GM18520 (cell line): ENCODE measurements around the gene KLK12.
"Not testable (repeated sequence)": the region's sequence is repeated elsewhere in the genome, so short reads cannot be mapped to it uniquely, and the experiment has no call there.

Source experiments
- ATAC-seq: cut with Tn5 transposase; IDR thresholded peaks from one replicate; pipeline ENCODE4 v1.9.1; 2021; ENCODE audit not compliant: unreplicated experiment

The KLK12 gene

GRCh38 chr19:51016798-51017683, 17.8 kb downstream of the KLK12 start:
- ATAC-seq: no peak

- no peak for ATAC-seq
Observed at GRCh38 chr19:51015691-51016267, 19.0 kb downstream of the KLK12 start.

DNA sequence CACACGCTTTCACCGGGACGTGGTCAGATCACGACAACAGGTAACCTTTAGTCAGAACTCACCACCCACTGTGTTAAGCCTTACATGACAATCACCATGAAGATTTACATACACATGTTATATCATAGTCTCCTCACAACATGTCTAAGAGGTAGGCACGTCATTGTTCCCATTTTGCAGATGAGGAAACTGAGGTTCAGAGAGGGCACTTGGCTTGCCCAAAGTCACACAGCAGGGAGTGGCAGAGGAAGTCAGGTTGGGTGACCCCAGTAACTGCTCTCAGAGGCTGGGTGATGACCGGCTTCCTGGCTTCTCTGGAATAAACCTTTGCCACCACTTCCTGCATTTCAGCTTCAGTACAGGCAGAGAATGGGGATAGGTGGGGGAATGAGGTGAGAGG, 20.6 kb downstream of the KLK12 start:
- ATAC-seq: no peak

GRCh38 chr19:51012661-51013190, 22.1 kb downstream of the KLK12 start:
- ATAC-seq: no peak

DNA sequence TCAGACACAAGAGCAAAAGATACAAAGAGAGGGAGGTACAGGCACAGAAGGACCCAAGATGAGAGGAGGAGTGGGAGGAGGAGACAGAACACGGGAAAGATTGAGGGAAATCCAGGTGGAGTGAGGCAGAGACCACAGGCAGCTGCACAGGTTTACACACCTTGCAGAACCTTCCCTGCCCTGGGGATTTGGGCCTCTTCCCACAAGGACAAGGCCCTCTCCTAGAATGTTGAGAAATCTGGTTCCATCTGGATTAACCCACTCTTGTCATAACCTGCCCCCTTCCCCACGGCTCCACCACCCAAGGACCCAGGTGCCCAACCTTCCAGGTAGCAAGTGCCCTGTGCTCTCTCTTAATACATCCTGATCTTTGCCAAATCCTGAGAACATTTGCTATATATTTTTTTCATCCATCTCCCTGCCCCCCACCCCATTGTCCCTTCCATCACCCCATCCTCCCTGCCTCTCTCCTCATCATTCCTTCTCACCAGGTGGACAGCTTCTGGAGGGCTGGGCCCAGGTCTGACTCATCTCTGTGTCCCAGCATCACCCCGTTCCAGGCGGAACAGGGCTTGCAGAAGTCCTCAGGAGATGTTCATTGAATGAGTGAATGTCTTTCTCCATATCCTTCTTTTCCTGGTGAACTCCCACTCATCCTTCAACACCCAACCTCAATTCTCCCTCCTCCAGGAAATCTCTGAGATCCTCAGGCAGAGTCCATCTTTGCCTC, 24.6 kb downstream of the KLK12 start:
- ATAC-seq: no peak

GRCh38 chr19:51009061-51009891, 25.5 kb downstream of the KLK12 start:
- no peak for ATAC-seq

DNA sequence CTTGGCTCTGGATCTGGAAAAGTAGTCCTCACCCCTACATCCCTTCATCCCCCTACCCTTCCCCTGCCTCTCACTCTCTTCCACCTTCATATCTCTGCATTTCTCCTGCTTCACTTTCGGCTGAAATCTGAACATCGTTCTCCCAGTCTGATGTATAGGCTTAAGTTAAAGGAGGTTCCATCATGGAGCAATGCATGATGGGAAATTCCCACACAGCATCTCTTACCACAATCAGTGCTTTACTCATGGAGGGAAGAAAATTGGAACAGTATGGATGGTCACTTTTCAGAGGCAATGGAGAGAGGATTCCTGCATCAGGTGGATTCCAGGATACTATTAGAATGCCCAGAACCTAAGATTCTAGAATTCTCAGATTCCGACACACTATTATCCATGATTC, 27.3 kb downstream of the KLK12 start:
- ATAC-seq: no peak

DNA sequence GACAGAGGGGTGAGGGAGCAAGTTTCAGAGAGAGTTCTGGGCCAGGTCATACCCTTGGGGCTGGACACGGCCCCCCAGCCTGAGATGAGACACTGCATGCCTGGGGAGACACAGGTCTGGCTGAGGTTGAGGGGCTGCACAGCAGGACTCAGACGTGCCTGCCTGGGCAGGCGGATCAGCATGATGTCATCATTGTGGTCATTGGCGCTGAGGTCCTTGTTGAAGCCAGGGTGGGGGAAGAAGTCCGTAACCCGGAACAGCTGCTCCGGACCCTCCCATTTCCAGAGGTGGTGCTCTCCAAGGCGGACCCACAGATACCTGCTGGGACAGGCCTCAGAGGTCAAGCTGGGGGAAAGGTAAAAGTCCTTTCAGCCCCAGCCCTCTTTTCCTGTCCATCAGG, 28.4 kb downstream of the KLK12 start:
- ATAC-seq: no peak

- ATAC-seq: no peak
Observed at GRCh38 chr19:51005248-51005647, 29.6 kb downstream of the KLK12 start.

GRCh38 chr19:51003316-51003715, 31.5 kb downstream of the KLK12 start:
- ATAC-seq: no peak

DNA sequence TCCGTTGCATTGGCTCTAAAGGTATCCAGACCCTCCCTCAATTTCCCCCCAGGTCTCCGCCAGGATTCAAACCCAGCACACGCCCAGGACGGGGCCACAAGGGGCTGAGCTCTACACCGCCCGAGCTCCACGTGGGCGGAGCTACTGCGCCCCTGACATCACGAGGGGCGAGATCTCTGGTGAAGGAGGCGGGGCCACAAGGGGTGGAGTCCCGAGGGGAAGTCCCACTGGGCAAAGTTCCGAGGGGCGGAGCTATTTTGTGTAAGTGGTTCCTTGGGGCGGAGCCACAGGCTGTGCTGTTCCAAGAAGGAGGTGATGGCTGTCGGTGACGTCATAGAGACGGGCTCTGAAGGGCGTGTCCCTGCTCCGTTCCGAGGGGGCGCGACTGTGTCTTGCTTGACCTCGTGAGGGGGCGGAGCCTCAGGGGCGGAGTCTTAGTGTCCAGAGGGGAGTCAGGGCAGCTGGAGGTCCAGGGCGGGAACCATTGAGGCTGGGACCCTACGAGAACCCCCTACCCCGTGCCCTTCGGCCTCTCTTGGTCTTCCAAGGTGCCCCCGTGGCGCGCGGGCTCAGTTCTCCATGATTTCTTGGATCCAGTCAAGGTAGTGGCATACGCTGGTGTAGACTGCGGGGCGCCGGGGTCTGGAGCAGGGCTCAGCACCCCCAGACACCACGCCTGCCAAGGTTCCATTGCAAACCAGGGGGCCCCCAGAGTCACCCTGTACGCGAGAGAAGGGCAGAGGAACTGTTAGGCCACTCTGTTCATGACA, 32.1 kb downstream of the KLK12 start:
- ATAC-seq: no peak

- no peak for ATAC-seq
Observed at GRCh38 chr19:51002089-51002532, 32.7 kb downstream of the KLK12 start.

DNA sequence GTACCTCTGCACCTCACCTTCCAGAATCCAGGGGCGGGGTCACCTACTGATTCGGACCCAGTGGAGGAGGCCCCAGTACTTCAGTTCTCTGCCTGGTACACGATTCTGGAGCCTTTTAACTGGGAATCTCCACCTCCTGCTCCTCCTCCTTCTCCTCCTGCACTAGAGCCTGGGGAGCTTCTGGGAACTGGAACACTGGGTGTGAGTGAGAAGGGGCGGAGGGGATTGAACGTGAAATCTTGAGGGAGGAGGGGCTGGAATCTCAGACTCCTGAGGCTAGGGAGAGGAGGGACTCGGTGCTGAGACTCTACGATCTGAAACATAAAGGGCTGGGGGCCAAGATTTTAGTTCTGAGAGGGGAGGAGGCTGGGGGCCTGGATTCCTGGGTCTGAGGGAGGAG, 33.3 kb downstream of the KLK12 start, which contains the start of gene KLK8:
TSS of gene KLK8 (minus strand) at position 90 of the 400 bp plus-strand sequence. CDS start 437 bp downstream, outside the sequence.
- ATAC-seq: no peak

GRCh38 chr19:51000981-51001380, 33.8 kb downstream of the KLK12 start:
- ATAC-seq: no peak

DNA sequence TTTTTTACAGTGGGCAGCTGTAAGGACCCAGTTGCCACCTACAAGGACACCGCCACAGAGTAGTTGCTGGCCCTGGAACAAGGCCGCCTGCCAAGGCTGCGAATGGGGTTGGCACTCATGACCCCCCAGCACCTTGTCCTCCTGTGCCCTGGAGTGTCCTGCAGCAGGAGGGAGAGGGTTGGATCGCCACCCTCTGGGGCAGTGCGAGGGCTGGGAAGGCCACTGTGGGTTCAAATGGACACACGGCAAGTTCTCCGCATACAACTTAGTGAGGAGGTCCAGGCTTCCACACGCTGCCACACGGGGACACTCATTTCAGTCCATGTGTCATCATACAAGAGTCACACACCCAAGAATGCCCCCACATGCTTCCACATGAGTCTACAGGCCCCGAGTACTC, 34.4 kb downstream of the KLK12 start:
- no peak for ATAC-seq

GRCh38 chr19:50998686-50999085, 36.1 kb downstream of the KLK12 start:
- no peak for ATAC-seq

DNA sequence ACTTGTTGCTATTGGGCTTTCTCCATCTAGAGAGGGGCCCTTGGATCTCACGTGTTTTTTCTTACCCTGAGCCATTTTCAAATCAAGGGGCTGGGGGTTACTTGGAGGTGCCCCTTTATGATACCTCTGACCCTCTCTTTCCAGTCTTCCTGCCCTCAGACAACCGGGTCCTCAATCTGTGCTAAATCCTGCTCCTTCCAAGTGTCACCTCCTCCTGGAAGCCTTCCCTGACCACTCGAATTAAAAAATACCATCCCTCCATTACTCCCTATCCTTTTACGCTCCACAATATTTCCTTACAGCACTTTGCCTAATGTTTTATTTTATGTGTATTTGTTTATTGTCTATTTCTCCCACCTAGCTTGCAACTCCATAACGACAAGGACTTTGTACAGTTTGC, 36.7 kb downstream of the KLK12 start:
- no peak for ATAC-seq

- ATAC-seq: no peak
Observed at GRCh38 chr19:50994129-50994528, 40.7 kb downstream of the KLK12 start.

- no peak for ATAC-seq
Observed at GRCh38 chr19:50992666-50993035, 42.2 kb downstream of the KLK12 start.

DNA sequence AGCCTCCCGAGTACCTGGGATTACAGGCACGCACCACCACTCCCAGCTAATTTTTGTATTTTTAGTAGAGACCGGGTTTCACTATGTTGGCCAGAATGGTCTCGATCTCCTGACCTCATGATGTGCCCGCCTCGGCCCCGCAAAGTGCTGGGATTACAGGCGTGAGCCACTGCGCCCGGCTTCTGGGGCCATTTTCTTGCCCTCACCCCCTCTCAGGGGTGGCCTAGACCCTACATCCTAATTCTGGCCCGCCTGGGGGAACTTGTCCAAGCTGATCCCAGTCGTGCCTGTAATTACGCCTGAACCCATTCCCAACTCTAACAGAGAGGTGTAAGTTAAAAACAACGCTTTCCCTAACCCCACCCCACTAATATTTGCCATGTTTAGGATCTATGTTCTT, 50.4 kb downstream of the KLK12 start:
- not testable (repeated sequence) for ATAC-seq
